GM12892 (cell line): ENCODE measurements around the gene DNAH14.

Experiments
- POLR2A ChIP-seq: IDR thresholded peaks from 2 replicates; pipeline ENCODE4 v1.6.1; 2011; ENCODE audit warnings: low read depth, low read length, control low read depth
- POLR2AphosphoS5 ChIP-seq: IDR thresholded peaks from 2 replicates; pipeline ENCODE4 v1.6.1; 2011; ENCODE audit warnings: low read depth, low read length, control low read depth
- TAF1 ChIP-seq: IDR thresholded peaks from 2 replicates; pipeline ENCODE4 v1.6.1; 2011; ENCODE audit warnings: low read depth, mild to moderate bottlenecking, control low read depth, low read length, borderline replicate concordance

- TF ChIP-seq POLR2AphosphoS5 (no peak), POLR2A (no peak), TAF1 (no peak)
Measured at GRCh38 chr1:225343618-225344017, 414.1 kb downstream of the DNAH14 start.
